ENCODE measurements around the gene ZNF625.
A peak's percentile ranks its signal among the peaks of the same experiment; 100 is the strongest.

ZNF625 gene

GRCh38 chr19:12194827-12195731, 38.5 kb upstream of the ZNF625 start:
- TF ChIP-seq CTCF (IDR thresholded peaks at IDR 0.05), result no peak
- no peaks in the 10 kb centered on the region for H3K27me3 ChIP-seq
- peaks cover 0 to 8% (median 2%) of the 10 kb centered on the region in 4 donors for H3K4me1 ChIP-seq
- intact Hi-C loops (cut with DNase I; ENCODE audit: low total_unique reads), result loop anchor here (5.0 kb wide), 1 partner anchor 1778 kb away; no protein-coding TSS in a partner anchor
- H3K36me3 ChIP-seq, result peaks cover 30 to 52% (median 34%) of the 10 kb centered on the region in 3 donors
- DNase-seq, result peak; percentile 83 to 89
- peak overlapping the region; percentile 62 to 68 for H3K27ac ChIP-seq
- H3K4me3 ChIP-seq, result peak overlapping the region; percentile 55 to 67
- H3K9me3 ChIP-seq, result peaks cover 8 to 91% (median 8%) of the 10 kb centered on the region in 3 donors

GRCh38 chr19:12187625-12188024, 31.1 kb upstream of the ZNF625 start:
- intact Hi-C loops (cut with DNase I; ENCODE audit: low total_unique reads), result no loop called here

GRCh38 chr19:12180377-12180776, 23.8 kb upstream of the ZNF625 start:
- Histone ChIP-seq H3K9me3 (peaks cover 0 to 46% (median 6%) of the 10 kb centered on the region in 3 donors), H3K36me3 (peaks cover 15 to 69% (median 42%) of the 10 kb centered on the region in 3 donors), H3K27ac (no peak overlapping the region), H3K4me1 (no peaks in the 10 kb centered on the region), H3K4me3 (no peak overlapping the region), H3K27me3 (no peaks in the 10 kb centered on the region)
- DNase-seq, result no peak
- no peak for TF ChIP-seq CTCF (IDR thresholded peaks at IDR 0.05)
- intact Hi-C loops (cut with DNase I; ENCODE audit: low total_unique reads), result no loop called here

More at GRCh38 chr19:12187625-12188024, 31.1 kb upstream of the ZNF625 start:
- Histone ChIP-seq H3K9me3 (peaks cover 2 to 90% (median 35%) of the 10 kb centered on the region in 3 donors), H3K36me3 (peaks cover 79 to 93% (median 80%) of the 10 kb centered on the region in 3 donors), H3K27ac (no peak overlapping the region), H3K4me1 (no peaks in the 10 kb centered on the region), H3K4me3 (no peak overlapping the region), H3K27me3 (no peaks in the 10 kb centered on the region)
- DNase-seq, result no peak
- no peak for TF ChIP-seq CTCF (IDR thresholded peaks at IDR 0.05)

GRCh38 chr19:12166626-12167025, 10.1 kb upstream of the ZNF625 start:
- Histone ChIP-seq H3K27ac (no peak overlapping the region), H3K9me3 (no peaks in the 10 kb centered on the region), H3K4me1 (peaks cover 0 to 40% (median 26%) of the 10 kb centered on the region in 4 donors), H3K4me3 (no peak overlapping the region), H3K36me3 (peaks cover 0 to 27% (median 4%) of the 10 kb centered on the region in 3 donors), H3K27me3 (no peaks in the 10 kb centered on the region)
- intact Hi-C loops (cut with DNase I; ENCODE audit: low total_unique reads), result loop anchor here (10.0 kb wide), 1 partner anchor 128 kb away; the partner anchor contains the start of gene ZNF44
- TF ChIP-seq CTCF (IDR thresholded peaks at IDR 0.05), result no peak
- DNase-seq, result no peak

- H3K36me3 ChIP-seq, result peaks cover 0 to 8% (median 4%) of the 10 kb centered on the region in 3 donors
- H3K27me3 ChIP-seq, result no peaks in the 10 kb centered on the region
- peak overlapping the region; percentile 93 to 96 for H3K27ac ChIP-seq
- DNase-seq, result no peak
- TF ChIP-seq CTCF (IDR thresholded peaks at IDR 0.05), result no peak
- intact Hi-C loops (cut with DNase I; ENCODE audit: low total_unique reads), result loop anchor here (10.0 kb wide), 1 partner anchor 131 kb away; the partner anchor contains the start of gene ZNF44
- H3K4me1 ChIP-seq, result peaks cover 0 to 40% (median 26%) of the 10 kb centered on the region in 4 donors
- H3K4me3 ChIP-seq, result peak overlapping the region; percentile 73 to 95
- H3K9me3 ChIP-seq, result no peaks in the 10 kb centered on the region
Measured at GRCh38 chr19:12163826-12164225, 7.3 kb upstream of the ZNF625 start.

Data from tibial artery (tissue), 4 donors.